HEK293 (cell line): Measurements from ENCODE around the gene FAM83D.

Experiments used
- CTCF ChIA-PET: fragments of 350-600 bp; formaldehyde crosslinking; extraction: SDS; loops from one replicate; lab custom pipeline; 2021; ENCODE audit warnings: antibody characterized with exemption; lab: Yijun Ruan, JAX
- POLR2A ChIA-PET: fragments of 300-600 bp; formaldehyde crosslinking; extraction: SDS; loops from one replicate; lab custom pipeline; 2020; ENCODE audit warnings: antibody characterized with exemption, inconsistent platforms; lab: Yijun Ruan, JAX
- H3K27ac ChIP-seq: fragments of 200-500 bp; sonication (Bioruptor generic); 2 replicates; pipeline ENCODE4 v1.5.1; 2014; ENCODE audit warnings: low read depth, low read length, control low read depth, inconsistent platforms; ENCODE audit errors: extremely low read depth
- H3K36me3 ChIP-seq, 2 experiments: fragments of 200-500 bp in 1 of 2; sonication (Bioruptor generic) in 1 of 2; 1 replicate in 1 of 2; 2 replicates in 1 of 2; pipeline ENCODE4 v1.5.1; 2014 to 2017; ENCODE audit warnings: inconsistent platforms in 2 of 2, low read length in 2 of 2; ENCODE audit not compliant: control insufficient read depth in 2 of 2, insufficient read depth in 1 of 2
- H3K4me1 ChIP-seq: fragments of 200-500 bp; sonication (Bioruptor generic); 2 replicates; pipeline ENCODE4 v1.5.1; 2014; ENCODE audit warnings: mild to moderate bottlenecking, low read length, inconsistent platforms; ENCODE audit not compliant: control insufficient read depth, insufficient read depth
- H3K4me3 ChIP-seq: 2 replicates; pipeline ENCODE4 v1.5.1; 2011; ENCODE audit warnings: low read depth, mild to moderate bottlenecking, control low read depth, low read length, moderate library complexity
- H3K9me3 ChIP-seq: fragments of 200-500 bp; sonication (Bioruptor generic); 2 replicates; pipeline ENCODE4 v1.5.1; 2014; ENCODE audit warnings: low read depth, low read length, inconsistent platforms; ENCODE audit not compliant: control insufficient read depth, insufficient read depth
- BCL11B ChIP-seq: fragments of 450-650 bp; formaldehyde crosslinking; IDR thresholded peaks from 2 replicates; pipeline ENCODE4 v1.5.1; 2016; ENCODE audit warnings: low read depth, missing biosample characterization, missing genetic modification characterization
- KLF10 ChIP-seq: fragments of 450-650 bp; IDR thresholded peaks from 2 replicates; pipeline ENCODE4 v1.5.1; 2018; ENCODE audit warnings: missing biosample characterization, mild to moderate bottlenecking, missing genetic modification characterization
- KLF7 ChIP-seq: fragments of 450-650 bp; formaldehyde crosslinking; IDR thresholded peaks from 2 replicates; pipeline ENCODE4 v1.5.1; 2016; ENCODE audit warnings: missing biosample characterization, missing genetic modification characterization, borderline replicate concordance
- PATZ1 ChIP-seq: fragments of 450-650 bp; formaldehyde crosslinking; IDR thresholded peaks from 2 replicates; pipeline ENCODE4 v1.5.1; 2016; ENCODE audit warnings: missing biosample characterization, missing genetic modification characterization
- PBX3 ChIP-seq: sonication (generic); formaldehyde crosslinking; IDR thresholded peaks from 2 replicates; pipeline ENCODE4 v1.8.1; 2022; ENCODE audit warnings: mild to moderate bottlenecking, moderate library complexity, missing genetic modification reagents
- PRDM4 ChIP-seq: fragments of 450-650 bp; formaldehyde crosslinking; IDR thresholded peaks from 2 replicates; pipeline ENCODE4 v1.5.1; 2017; ENCODE audit warnings: missing biosample characterization, missing genetic modification characterization
- REPIN1 ChIP-seq: fragments of 450-650 bp; formaldehyde crosslinking; IDR thresholded peaks from 2 replicates; pipeline ENCODE4 v1.5.1; 2017; ENCODE audit warnings: missing biosample characterization, missing genetic modification characterization, low read depth
- REST ChIP-seq: fragments of 450-650 bp; formaldehyde crosslinking; IDR thresholded peaks from 2 replicates; pipeline ENCODE4 v1.5.1; 2016; ENCODE audit warnings: missing biosample characterization, missing genetic modification characterization
- SP7 ChIP-seq: fragments of 450-650 bp; formaldehyde crosslinking; IDR thresholded peaks from 2 replicates; pipeline ENCODE4 v1.5.1; 2016; ENCODE audit warnings: missing biosample characterization, missing genetic modification characterization
- ZBTB1 ChIP-seq: fragments of 450-650 bp; formaldehyde crosslinking; IDR thresholded peaks from 2 replicates; pipeline ENCODE4 v1.5.1; 2016; ENCODE audit warnings: missing biosample characterization, missing genetic modification characterization
- ZFP3 ChIP-seq: fragments of 450-650 bp; formaldehyde crosslinking; IDR thresholded peaks from 2 replicates; pipeline ENCODE4 v1.5.1; 2016; ENCODE audit warnings: low read depth, missing biosample characterization, missing genetic modification characterization
- ZIC2 ChIP-seq: fragments of 450-650 bp; formaldehyde crosslinking; IDR thresholded peaks from 2 replicates; pipeline ENCODE4 v1.5.1; 2016; ENCODE audit warnings: missing biosample characterization, missing genetic modification characterization
- ZNF214 ChIP-seq: fragments of 450-650 bp; formaldehyde crosslinking; IDR thresholded peaks from 2 replicates; pipeline ENCODE4 v1.5.1; 2017; ENCODE audit warnings: missing biosample characterization, mild to moderate bottlenecking, missing genetic modification characterization, borderline replicate concordance
- ZNF24 ChIP-seq: fragments of 450-650 bp; formaldehyde crosslinking; IDR thresholded peaks from 2 replicates; pipeline ENCODE4 v1.5.1; 2016; ENCODE audit warnings: missing biosample characterization, missing genetic modification characterization
- ZNF302 ChIP-seq: fragments of 450-650 bp; formaldehyde crosslinking; IDR thresholded peaks from 2 replicates; pipeline ENCODE4 v1.5.1; 2016; ENCODE audit warnings: missing biosample characterization, missing genetic modification characterization, low read depth
- ZNF473 ChIP-seq: fragments of 450-650 bp; formaldehyde crosslinking; IDR thresholded peaks from 2 replicates; pipeline ENCODE4 v1.5.1; 2017; ENCODE audit warnings: missing biosample characterization, missing genetic modification characterization
- ZNF558 ChIP-seq: fragments of 450-650 bp; formaldehyde crosslinking; IDR thresholded peaks from 2 replicates; pipeline ENCODE4 v1.5.1; 2016; ENCODE audit warnings: missing biosample characterization, missing genetic modification characterization
- ZNF560 ChIP-seq: fragments of 450-650 bp; formaldehyde crosslinking; IDR thresholded peaks from 2 replicates; pipeline ENCODE4 v1.5.1; 2017; ENCODE audit warnings: missing biosample characterization, missing genetic modification characterization, borderline replicate concordance
- ZNF571 ChIP-seq: fragments of 450-650 bp; formaldehyde crosslinking; IDR thresholded peaks from 2 replicates; pipeline ENCODE4 v1.5.0; 2017; ENCODE audit warnings: missing biosample characterization, missing genetic modification characterization
- ZNF610 ChIP-seq: fragments of 450-650 bp; formaldehyde crosslinking; IDR thresholded peaks from 2 replicates; pipeline ENCODE4 v1.5.1; 2016; ENCODE audit warnings: missing biosample characterization, missing genetic modification characterization, borderline replicate concordance
- ZNF645 ChIP-seq: fragments of 450-650 bp; formaldehyde crosslinking; IDR thresholded peaks from 2 replicates; pipeline ENCODE4; 2016; ENCODE audit warnings: missing biosample characterization, missing genetic modification characterization
- ZNF664 ChIP-seq: fragments of 450-650 bp; formaldehyde crosslinking; IDR thresholded peaks from 2 replicates; pipeline ENCODE4 v1.5.1; 2016; ENCODE audit warnings: missing biosample characterization, missing genetic modification characterization
- ZNF677 ChIP-seq: fragments of 450-650 bp; IDR thresholded peaks from 2 replicates; pipeline ENCODE4 v1.5.0; 2018; ENCODE audit warnings: missing biosample characterization, mild to moderate bottlenecking, missing genetic modification characterization, moderate library complexity
- ZNF707 ChIP-seq: fragments of 450-650 bp; formaldehyde crosslinking; IDR thresholded peaks from 2 replicates; pipeline ENCODE4 v1.5.1; 2016; ENCODE audit warnings: missing biosample characterization, missing genetic modification characterization
- ZNF76 ChIP-seq: fragments of 450-650 bp; formaldehyde crosslinking; IDR thresholded peaks from 2 replicates; pipeline ENCODE4; 2016; ENCODE audit warnings: low read depth, missing biosample characterization, missing genetic modification characterization, borderline replicate concordance
- ZNF768 ChIP-seq: fragments of 450-650 bp; formaldehyde crosslinking; IDR thresholded peaks from 2 replicates; pipeline ENCODE4 v1.5.1; 2018; ENCODE audit warnings: missing biosample characterization, mild to moderate bottlenecking, missing genetic modification characterization
- ZSCAN23 ChIP-seq: fragments of 450-650 bp; formaldehyde crosslinking; IDR thresholded peaks from 2 replicates; pipeline ENCODE4 v1.5.1; 2016; ENCODE audit warnings: missing biosample characterization, missing genetic modification characterization

Gene FAM83D

GRCh38 chr20:38918172-38918571 is 8.0 kb upstream of the FAM83D start (continued):
- no peak for TF ChIP-seq REST
- no peak for TF ChIP-seq ZNF610 (tag by site-specific recombination)
- no peak for TF ChIP-seq ZNF558 (tag by site-specific recombination)
- no peak for TF ChIP-seq KLF10
- no peak for TF ChIP-seq BCL11B (tag by site-specific recombination)
- TF ChIP-seq ZNF302 (tag by site-specific recombination): no peak
- TF ChIP-seq ZFP3 (tag by site-specific recombination): no peak
- TF ChIP-seq ZIC2 (tag by site-specific recombination): no peak

GRCh38 chr20:38919683-38920082 is 6.5 kb upstream of the FAM83D start:
- no peak overlapping the region for H3K27ac ChIP-seq
- no peak overlapping the region for H3K4me3 ChIP-seq
- POLR2A ChIA-PET: no interaction called here
- H3K4me1 ChIP-seq: no peaks in the 10 kb centered on the region
- TF ChIP-seq REPIN1: no peak
- no peak for TF ChIP-seq ZNF76 (tag by site-specific recombination)
- no peak for TF ChIP-seq ZNF768 (tag by site-specific recombination)
- no peak for TF ChIP-seq ZNF214 (tag by site-specific recombination)
- no peak for TF ChIP-seq ZNF664 (tag by site-specific recombination)
- no peak for TF ChIP-seq ZSCAN23
- TF ChIP-seq ZNF707 (tag by site-specific recombination): no peak
- no peak for TF ChIP-seq ZNF473 (tag by site-specific recombination)
- TF ChIP-seq ZNF677 (tag by site-specific recombination): no peak
- TF ChIP-seq ZNF24 (tag by site-specific recombination): no peak
- TF ChIP-seq ZNF571 (tag by site-specific recombination): no peak
- no peak for TF ChIP-seq ZNF560 (tag by site-specific recombination)
- TF ChIP-seq PATZ1: no peak
- TF ChIP-seq ZBTB1 (tag by site-specific recombination): no peak
- TF ChIP-seq KLF7 (tag by site-specific recombination): no peak
- no peak for TF ChIP-seq PRDM4 (tag by site-specific recombination)
- TF ChIP-seq ZNF645 (tag by site-specific recombination): no peak
- no peak for TF ChIP-seq SP7 (tag by site-specific recombination)
- TF ChIP-seq PBX3 (CRISPR knock-in tag): no peak
- TF ChIP-seq ZNF302 (tag by site-specific recombination): no peak
- TF ChIP-seq, all 188 proteins: peak for 0
- H3K9me3 ChIP-seq: no peaks in the 10 kb centered on the region
- no peaks in the 10 kb centered on the region for H3K36me3 ChIP-seq
- CTCF ChIA-PET: interaction anchor here (0.7 kb wide), 1 partner anchor 129 kb away, joined by 7 read pairs; no protein-coding TSS in a partner anchor
